ENCODE data around the gene EVA1B. TPM values are rescaled to one million over a fixed set of nuclear protein-coding genes. Genes with fewer than 3 reads are reported as not detected.

The EVA1B gene
- total RNA-seq, 1 experiment from 2014 or later, result 32.0 TPM

DNA sequence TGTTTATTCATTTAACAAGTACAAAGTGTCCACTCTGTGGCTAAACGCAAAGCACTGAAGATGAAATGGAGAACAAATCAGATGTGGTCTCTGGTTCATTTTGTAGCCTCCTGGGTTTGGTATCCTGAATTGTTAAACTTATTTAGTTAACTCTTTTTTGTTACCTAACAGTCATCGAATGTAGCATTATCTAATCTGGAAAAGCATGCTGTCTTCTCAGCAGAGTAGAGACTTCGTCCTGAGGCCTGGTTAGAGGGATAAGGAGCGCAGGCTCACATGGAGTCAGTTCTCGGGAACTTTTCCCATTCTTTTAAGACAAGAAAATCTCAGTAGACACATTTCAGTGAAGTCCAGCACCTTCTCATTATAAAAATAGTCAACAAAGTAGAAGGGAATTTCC lies 50.4 kb downstream of the EVA1B start:
- no peak for TF ChIP-seq ZNF671 (CRISPR knock-in tag; IDR thresholded peaks at IDR 0.05)
- TF ChIP-seq, protein P1, sequence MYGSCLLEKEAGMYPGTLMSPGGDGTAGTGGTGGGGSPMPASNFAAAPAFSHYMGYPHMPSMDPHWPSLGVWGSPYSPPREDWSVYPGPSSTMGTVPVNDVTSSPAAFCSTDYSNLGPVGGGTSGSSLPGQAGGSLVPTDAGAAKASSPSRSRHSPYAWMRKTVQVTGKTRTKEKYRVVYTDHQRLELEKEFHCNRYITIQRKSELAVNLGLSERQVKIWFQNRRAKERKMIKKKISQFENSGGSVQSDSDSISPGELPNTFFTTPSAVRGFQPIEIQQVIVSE (CRISPR knock-in tag; IDR thresholded peaks at IDR 0.05; ENCODE audit: borderline replicate concordance), result no peak
- no peak for TF ChIP-seq ZNF219 (CRISPR knock-in tag; IDR thresholded peaks at IDR 0.05; ENCODE audit: borderline replicate concordance)
- no peak for DNase-seq (ENCODE audit: low spot score)
- Mint-ChIP-seq H3K27ac (no peak overlapping the region), H3K4me1 (no peaks in the 10 kb centered on the region), H3K9me3 (no peaks in the 10 kb centered on the region), H3K27me3 (ENCODE audit: low read depth) (no peaks in the 10 kb centered on the region), H3K36me3 (peaks cover 38% of the 10 kb centered on the region), H3K4me3 (no peak overlapping the region)
- ChIA-PET CTCF (no interaction called here), POLR2A (no interaction called here)
- no peak for ATAC-seq

Other genes with a start within 250 kb of the EVA1B start
- gene TEKT2, start 239.6 kb downstream of the EVA1B start, total RNA-seq (2021), result 1.9 to 2.5 TPM (median 2.0 TPM) in 3 replicates
- gene ADPRS, start 234.8 kb downstream of the EVA1B start, total RNA-seq (2021), result 30.0 to 32.7 TPM (median 31.2 TPM) in 3 replicates
- gene COL8A2, start 198.4 kb downstream of the EVA1B start, total RNA-seq (2021), result 2.3 to 3.5 TPM (median 3.3 TPM) in 3 replicates
- gene TRAPPC3, start 174.2 kb downstream of the EVA1B start, total RNA-seq (2021), result 48.9 to 52.5 TPM (median 52.0 TPM) in 3 replicates
- 65.0 to 88.7 TPM (median 72.0 TPM) in 3 replicates for gene MAP7D1, start 167.5 kb downstream of the EVA1B start, total RNA-seq (2021)
- 150 to 160 TPM (median 153 TPM) in 3 replicates for gene THRAP3, start 99.2 kb downstream of the EVA1B start, total RNA-seq (2021)
- gene SH3D21, start 17.3 kb downstream of the EVA1B start, total RNA-seq (2021), result 22.1 to 29.3 TPM (median 26.9 TPM) in 3 replicates
- gene STK40, start 62.3 kb upstream of the EVA1B start, total RNA-seq (2021), result 17.8 to 24.7 TPM (median 20.4 TPM) in 3 replicates
- 49.1 to 56.3 TPM (median 49.3 TPM) in 3 replicates for gene LSM10, start 74.3 kb upstream of the EVA1B start, total RNA-seq (2021)
- gene OSCP1, start 126.8 kb upstream of the EVA1B start, total RNA-seq (2021), result 1.7 to 2.3 TPM (median 2.0 TPM) in 3 replicates
- 100.0 to 113 TPM (median 104 TPM) in 3 replicates for gene MRPS15, start 140.7 kb upstream of the EVA1B start, total RNA-seq (2021)
- gene CSF3R, start 159.3 kb upstream of the EVA1B start, total RNA-seq (2021), result 0.09 to 0.30 TPM (median 0.26 TPM) in 3 replicates

Data from WTC11 (cell line).